Epithelial cell of esophagus (primary cell): ENCODE measurements around the gene HIP1.
A peak's percentile ranks its signal among the peaks of the same experiment; 100 is the strongest.
"Not testable (repeated sequence)": the region's sequence is repeated elsewhere in the genome, so short reads cannot be mapped to it uniquely, and the experiment has no call there.

Source experiments
- DNase-seq: peaks from one replicate; pipeline ENCODE4 v3.0.0; 2010; ENCODE audit warnings: low read depth
- H3K4me3 ChIP-seq: 2 replicates; pipeline ENCODE4 v1.5.1; 2011; ENCODE audit warnings: mild to moderate bottlenecking, low read length, control low read depth
- TF ChIP-seq, protein P1 (sequence below): IDR thresholded peaks from 2 replicates; pipeline ENCODE4 v1.5.1; 2011; ENCODE audit warnings: low read depth, mild to moderate bottlenecking, low read length, control low read depth, inconsistent platforms; ENCODE audit not compliant: insufficient read depth; ENCODE audit errors: missing control alignments

The HIP1 gene

DNA sequence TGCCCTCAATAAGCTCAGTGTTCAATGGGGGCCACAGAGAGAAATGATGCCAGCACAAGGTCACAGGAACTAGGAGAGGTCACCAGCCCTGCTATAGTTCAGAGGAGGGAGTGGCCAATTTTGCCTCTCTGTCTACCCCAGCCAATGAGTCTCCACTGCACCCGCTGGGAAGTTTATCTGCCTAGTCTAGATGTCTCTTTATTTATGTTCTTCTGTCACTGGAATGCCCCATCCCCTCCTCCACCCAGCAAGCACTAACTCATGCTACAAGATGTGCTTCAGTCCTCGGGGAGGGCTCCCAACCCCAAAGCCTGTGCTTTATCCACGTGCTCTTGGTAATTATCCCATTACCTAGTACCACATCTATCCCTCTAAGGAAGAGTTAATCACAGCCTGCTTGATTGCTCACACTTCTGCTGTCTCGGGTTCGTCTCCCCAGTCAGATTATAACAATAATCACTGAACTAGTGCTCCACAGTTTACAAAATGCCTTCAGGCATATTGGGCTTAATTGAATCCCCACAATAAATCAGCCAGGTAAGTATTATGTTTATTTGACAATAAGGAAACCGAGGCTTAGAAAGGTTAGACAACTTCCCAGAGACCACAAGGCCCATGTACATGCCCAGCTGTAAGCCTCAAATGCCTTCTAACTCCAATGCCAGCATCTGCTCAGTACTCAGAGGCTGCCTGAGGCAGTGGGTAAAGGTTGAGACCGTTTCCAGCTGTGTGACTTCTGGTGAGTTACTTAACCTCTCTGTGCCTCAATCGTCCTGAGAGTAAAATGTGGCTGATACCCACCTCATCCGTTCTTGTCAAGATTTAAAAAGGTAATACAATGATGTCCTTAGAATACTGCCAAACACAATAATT lies 3.9 kb downstream of the HIP1 start:
- TF ChIP-seq, protein P1, sequence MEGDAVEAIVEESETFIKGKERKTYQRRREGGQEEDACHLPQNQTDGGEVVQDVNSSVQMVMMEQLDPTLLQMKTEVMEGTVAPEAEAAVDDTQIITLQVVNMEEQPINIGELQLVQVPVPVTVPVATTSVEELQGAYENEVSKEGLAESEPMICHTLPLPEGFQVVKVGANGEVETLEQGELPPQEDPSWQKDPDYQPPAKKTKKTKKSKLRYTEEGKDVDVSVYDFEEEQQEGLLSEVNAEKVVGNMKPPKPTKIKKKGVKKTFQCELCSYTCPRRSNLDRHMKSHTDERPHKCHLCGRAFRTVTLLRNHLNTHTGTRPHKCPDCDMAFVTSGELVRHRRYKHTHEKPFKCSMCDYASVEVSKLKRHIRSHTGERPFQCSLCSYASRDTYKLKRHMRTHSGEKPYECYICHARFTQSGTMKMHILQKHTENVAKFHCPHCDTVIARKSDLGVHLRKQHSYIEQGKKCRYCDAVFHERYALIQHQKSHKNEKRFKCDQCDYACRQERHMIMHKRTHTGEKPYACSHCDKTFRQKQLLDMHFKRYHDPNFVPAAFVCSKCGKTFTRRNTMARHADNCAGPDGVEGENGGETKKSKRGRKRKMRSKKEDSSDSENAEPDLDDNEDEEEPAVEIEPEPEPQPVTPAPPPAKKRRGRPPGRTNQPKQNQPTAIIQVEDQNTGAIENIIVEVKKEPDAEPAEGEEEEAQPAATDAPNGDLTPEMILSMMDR = no peak

DNA sequence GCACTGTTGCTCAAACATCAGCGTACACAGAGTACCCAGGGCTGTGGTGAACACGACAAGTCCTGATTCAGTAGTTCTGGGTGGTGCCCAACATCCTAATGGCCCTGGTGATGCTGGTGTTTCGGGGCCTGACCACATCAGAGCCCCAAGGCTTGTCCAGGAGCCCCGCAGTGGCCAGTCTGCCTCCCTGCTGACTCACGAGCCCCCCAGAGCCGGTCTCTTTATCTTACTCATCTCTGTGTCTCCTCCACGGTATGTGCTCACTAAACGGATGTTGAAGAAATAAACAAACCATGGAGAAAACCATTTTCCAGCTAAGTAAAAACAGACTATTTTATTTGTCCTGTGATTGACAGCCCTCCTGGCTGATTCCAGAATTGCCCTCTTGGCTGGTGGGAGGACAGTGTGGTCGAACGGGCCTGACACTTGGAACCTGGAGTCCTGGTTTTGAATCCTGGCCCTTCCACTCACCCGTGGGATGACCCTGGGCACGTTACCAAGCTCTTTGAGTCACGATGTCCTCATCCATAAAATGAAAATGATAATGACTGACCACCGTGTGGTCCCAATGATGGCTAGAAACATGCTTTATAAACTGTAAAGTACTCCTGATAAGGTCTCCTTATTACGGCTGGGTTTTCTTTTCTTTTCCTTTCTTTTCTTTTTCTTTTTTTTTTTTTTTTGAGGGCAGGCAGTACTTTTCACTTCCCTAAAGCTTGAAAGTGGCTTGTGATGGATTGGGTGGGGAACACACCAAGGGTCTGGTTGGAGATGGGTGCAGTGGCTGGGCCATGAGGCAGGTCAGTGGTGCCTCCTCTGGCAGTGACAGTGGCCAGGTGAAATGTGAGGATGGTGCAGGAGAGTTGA lies 5.7 kb downstream of the HIP1 start:
- TF ChIP-seq, protein P1 = no peak
- peak; percentile 40 for DNase-seq
- H3K4me3 ChIP-seq = no peak overlapping the region

More for the DNA sequence above, 3.9 kb downstream of the HIP1 start:
- H3K4me3 ChIP-seq = no peak overlapping the region
- no peak for DNase-seq

DNA sequence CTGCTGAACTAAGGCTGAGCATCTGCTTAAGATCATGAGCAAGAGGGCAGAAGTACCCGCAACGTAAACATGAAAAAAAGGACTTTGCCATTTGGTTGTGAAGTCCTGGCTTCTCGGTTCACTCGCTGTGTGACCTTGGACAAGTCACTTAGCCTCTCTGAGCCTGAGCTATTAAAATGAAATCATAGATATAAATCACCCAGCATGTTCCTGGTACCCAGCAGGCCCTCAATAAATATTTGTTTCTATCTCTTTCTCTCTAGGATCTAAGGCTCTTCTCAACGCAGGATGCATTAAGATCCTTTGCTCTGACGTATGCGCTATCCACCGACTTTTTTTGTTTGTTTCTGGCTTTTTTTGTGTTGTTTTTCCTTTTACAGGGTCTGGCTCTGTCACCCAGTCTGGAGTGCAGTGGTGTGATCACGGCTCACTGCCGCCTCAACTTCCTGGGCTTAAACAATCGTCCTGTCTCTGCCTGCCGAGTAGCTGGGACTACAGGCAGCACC lies 6.7 kb downstream of the HIP1 start:
- TF ChIP-seq, protein P1 = no peak
- H3K4me3 ChIP-seq = no peak overlapping the region
- no peak for DNase-seq

DNA sequence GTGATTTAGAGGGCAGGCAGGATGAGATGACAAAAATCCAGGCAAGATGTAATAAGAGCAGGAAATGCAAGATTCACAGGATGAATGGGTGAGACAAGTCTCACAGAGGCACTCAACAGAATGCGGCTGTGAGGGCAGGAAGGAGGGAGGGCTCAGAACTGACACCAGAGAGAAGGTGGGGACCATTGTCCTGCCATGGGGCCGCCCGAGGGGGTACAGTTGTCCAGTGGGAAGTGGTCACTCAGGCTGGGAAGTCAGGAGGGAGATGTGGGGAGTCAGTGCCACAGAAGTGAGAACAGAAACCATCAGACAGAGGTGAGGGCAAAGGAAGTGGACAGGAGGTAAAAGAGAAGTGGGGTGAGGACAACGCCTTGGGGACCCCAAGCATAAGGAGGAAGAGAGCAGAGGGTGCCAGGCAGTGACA lies 8.9 kb downstream of the HIP1 start:
- TF ChIP-seq, protein P1 = no peak

DNA sequence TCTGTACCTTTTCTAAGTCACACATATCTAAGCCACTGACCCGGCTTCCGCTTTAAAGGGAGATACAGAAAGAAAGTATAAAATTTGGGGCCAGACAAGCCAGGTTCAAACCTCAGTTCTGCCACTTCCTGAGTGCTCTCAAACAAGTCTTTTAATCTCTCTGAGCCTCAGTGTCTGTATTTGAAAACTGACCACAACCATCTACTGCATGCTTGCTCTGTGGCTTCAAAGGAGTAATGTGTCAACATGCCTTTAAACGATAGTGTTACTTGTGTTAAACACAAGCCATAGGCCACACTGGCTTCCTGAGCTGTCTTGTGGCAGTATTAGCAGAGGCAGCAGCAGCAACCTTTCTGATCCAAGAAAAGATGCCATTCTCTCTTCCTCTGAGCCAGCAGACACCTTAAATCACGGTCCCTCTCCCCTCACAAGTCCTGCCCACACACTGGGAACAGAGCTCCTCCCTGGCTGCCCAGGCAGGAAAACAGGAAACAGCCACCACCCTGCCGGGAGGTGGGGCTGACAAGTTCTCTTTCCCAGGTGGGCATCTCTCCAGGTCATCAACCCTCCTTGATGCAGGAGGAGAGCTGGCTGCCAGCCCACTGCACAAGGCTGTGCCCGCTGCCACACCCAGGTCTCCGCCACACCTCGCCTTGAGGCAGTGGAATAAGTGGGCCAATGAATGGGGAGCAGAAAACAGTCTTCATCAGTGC lies 10.7 kb downstream of the HIP1 start:
- no peak overlapping the region for H3K4me3 ChIP-seq
- DNase-seq = peak; percentile 78
- TF ChIP-seq, protein P1 = no peak

More for the DNA sequence above, 8.9 kb downstream of the HIP1 start:
- no peak overlapping the region for H3K4me3 ChIP-seq
- no peak for DNase-seq

DNA sequence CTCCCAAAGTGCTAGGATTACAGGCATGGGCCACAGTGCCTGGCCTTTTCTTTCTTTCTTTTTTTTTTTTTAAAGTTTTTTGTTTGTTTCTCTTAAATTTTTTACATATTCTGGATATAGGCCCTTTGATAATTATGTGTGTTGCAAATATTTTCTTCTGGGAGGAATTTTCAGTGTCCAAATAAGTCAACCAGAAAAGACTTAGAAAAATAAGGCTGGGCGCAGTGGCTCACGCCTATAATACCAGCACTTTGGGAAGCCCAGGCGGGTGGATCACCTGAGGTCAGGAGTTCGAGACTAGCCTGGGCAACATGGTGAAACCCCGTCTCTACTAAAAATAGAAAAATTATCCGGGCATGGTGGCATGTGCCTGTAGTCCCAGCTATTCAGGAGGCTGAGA lies 11.4 kb downstream of the HIP1 start:
- DNase-seq, H3K4me3 ChIP-seq: not testable (repeated sequence)

DNA sequence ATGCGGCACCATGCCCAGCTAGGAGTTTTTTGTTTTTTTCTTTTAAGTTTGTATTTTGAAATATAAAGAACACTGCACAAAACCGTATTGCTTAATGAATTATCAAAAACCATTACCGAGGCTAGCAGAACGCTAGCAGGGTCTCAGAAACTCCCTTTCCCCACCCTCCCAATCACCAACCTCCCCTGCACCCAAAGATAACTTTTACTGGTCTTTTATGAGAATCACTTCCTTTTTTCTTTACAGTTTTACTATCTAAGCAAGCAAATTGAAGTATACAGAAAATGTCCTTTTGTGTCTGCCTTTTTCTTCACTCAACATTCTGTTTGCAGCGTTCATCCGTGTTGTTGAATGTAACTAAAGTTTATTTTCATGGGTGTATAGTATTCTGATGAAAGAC lies 13.4 kb downstream of the HIP1 start:
- no peak overlapping the region for H3K4me3 ChIP-seq
- TF ChIP-seq, protein P1 = no peak
- DNase-seq = no peak
